ENCODE measurements around the gene MAP2K5.
A peak's percentile ranks its signal among the peaks of the same experiment; 100 is the strongest.

MAP2K5 gene

GRCh38 chr15:67827562-67828277, 285.2 kb downstream of the MAP2K5 start:
- H3K4me3 ChIP-seq (ENCODE audit: low read depth, low read length): no peak overlapping the region
- in situ Hi-C loops (cut with HindIII; ENCODE audit: low sequenced_read_pairs): no loop called here
- no peak for TF ChIP-seq CTCF (IDR thresholded peaks at IDR 0.05; ENCODE audit: low read depth, low read length, missing control alignments)
- DNase-seq (ENCODE audit: low read depth): no peak

- in situ Hi-C loops (cut with HindIII; ENCODE audit: low sequenced_read_pairs): no loop called here
- no peak for DNase-seq (ENCODE audit: low read depth)
- H3K4me3 ChIP-seq (ENCODE audit: low read depth, low read length): no peak overlapping the region
- no peak for TF ChIP-seq CTCF (IDR thresholded peaks at IDR 0.05; ENCODE audit: low read depth, low read length, missing control alignments)
Observed at GRCh38 chr15:67828278-67828968, 285.9 kb downstream of the MAP2K5 start.

GRCh38 chr15:67828969-67829646, 286.6 kb downstream of the MAP2K5 start:
- no peak overlapping the region for H3K4me3 ChIP-seq (ENCODE audit: low read depth, low read length)
- in situ Hi-C loops (cut with HindIII; ENCODE audit: low sequenced_read_pairs): no loop called here
- no peak for TF ChIP-seq CTCF (IDR thresholded peaks at IDR 0.05; ENCODE audit: low read depth, low read length, missing control alignments)
- no peak for DNase-seq (ENCODE audit: low read depth)

- no peak for TF ChIP-seq CTCF (IDR thresholded peaks at IDR 0.05; ENCODE audit: low read depth, low read length, missing control alignments)
- no peak for DNase-seq (ENCODE audit: low read depth)
- in situ Hi-C loops (cut with HindIII; ENCODE audit: low sequenced_read_pairs): no loop called here
- no peak overlapping the region for H3K4me3 ChIP-seq (ENCODE audit: low read depth, low read length)
Observed at GRCh38 chr15:67829647-67830504, 287.4 kb downstream of the MAP2K5 start.

GRCh38 chr15:67831363-67831762, 288.9 kb downstream of the MAP2K5 start:
- no peak for DNase-seq (ENCODE audit: low read depth)
- no peak for TF ChIP-seq CTCF (IDR thresholded peaks at IDR 0.05; ENCODE audit: low read depth, low read length, missing control alignments)
- in situ Hi-C loops (cut with HindIII; ENCODE audit: low sequenced_read_pairs): no loop called here

GRCh38 chr15:67832031-67832551, 289.6 kb downstream of the MAP2K5 start:
- no peak overlapping the region for H3K4me3 ChIP-seq (ENCODE audit: low read depth, low read length)
- peak; percentile 51 for TF ChIP-seq CTCF (IDR thresholded peaks at IDR 0.05; ENCODE audit: low read depth, low read length, missing control alignments)
- DNase-seq (ENCODE audit: low read depth): no peak
- in situ Hi-C loops (cut with HindIII; ENCODE audit: low sequenced_read_pairs): no loop called here

More at GRCh38 chr15:67831363-67831762, 288.9 kb downstream of the MAP2K5 start:
- no peak overlapping the region for H3K4me3 ChIP-seq (ENCODE audit: low read depth, low read length)

All from astrocyte of the cerebellum (primary cell).